Fibroblast of pulmonary artery (primary cell): ENCODE data around the gene PUM2.
"Not testable (repeated sequence)": the region's sequence is repeated elsewhere in the genome, so short reads cannot be mapped to it uniquely, and the experiment has no call there.

Experiments used
- DNase-seq: peaks from one replicate; pipeline ENCODE4 v3.0.0-alpha.2; 2010; ENCODE audit warnings: low read depth
- H3K4me3 ChIP-seq: replicated peaks from 2 replicates; pipeline ENCODE4 v1.5.1; 2011; ENCODE audit warnings: low read depth, mild to moderate bottlenecking, control low read depth, low read length, moderate library complexity
- TF ChIP-seq, protein P1 (sequence below): IDR thresholded peaks from 2 replicates; pipeline ENCODE4 v1.5.1; 2011; ENCODE audit warnings: mild to moderate bottlenecking, control low read depth, low read length, inconsistent platforms; ENCODE audit errors: missing control alignments

The PUM2 gene

DNA sequence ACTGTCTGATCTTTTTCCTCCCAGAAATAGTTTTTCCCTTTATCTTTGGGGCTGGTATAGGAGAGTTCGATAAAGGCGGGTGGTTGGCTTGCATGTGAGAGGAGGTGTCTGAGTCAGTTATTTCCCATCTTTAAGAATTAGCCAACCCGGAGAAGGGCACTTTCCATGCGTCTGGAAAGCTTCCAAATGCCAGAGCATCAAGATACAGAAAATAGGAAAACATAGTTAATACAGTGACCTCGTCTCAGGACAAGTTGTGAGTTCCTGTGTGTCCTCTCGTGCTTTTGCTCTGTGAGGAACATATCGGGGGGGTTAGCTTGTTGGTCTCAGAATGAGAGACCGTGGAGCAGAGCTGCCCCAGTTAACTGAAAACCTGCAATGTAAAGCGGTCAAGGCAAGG is 18.7 kb upstream of the PUM2 start:
- DNase-seq, result no peak
- TF ChIP-seq, protein P1, sequence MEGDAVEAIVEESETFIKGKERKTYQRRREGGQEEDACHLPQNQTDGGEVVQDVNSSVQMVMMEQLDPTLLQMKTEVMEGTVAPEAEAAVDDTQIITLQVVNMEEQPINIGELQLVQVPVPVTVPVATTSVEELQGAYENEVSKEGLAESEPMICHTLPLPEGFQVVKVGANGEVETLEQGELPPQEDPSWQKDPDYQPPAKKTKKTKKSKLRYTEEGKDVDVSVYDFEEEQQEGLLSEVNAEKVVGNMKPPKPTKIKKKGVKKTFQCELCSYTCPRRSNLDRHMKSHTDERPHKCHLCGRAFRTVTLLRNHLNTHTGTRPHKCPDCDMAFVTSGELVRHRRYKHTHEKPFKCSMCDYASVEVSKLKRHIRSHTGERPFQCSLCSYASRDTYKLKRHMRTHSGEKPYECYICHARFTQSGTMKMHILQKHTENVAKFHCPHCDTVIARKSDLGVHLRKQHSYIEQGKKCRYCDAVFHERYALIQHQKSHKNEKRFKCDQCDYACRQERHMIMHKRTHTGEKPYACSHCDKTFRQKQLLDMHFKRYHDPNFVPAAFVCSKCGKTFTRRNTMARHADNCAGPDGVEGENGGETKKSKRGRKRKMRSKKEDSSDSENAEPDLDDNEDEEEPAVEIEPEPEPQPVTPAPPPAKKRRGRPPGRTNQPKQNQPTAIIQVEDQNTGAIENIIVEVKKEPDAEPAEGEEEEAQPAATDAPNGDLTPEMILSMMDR, result no peak
- no peak overlapping the region for H3K4me3 ChIP-seq

DNA sequence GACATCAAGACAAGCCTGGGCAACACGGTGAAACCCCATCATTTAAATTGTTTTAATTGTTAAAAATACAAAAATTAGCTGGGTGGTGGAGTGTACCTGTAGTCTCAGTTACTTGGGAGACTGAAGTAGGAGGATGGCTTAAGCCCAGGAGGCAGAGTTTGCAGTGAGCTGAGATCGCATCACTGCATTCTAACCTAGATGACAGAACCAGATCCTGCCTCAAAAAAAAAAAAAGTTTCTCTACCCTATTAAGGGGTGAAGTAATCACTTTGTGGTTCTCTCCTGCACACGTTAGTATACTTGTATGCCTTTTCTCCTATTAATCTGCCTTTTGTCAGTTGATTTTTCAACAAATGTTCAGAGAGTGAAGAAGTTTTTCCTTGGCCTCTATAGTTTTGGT is 18.1 kb upstream of the PUM2 start:
- DNase-seq, result no peak
- H3K4me3 ChIP-seq, result no peak overlapping the region
- TF ChIP-seq, protein P1, result no peak

DNA sequence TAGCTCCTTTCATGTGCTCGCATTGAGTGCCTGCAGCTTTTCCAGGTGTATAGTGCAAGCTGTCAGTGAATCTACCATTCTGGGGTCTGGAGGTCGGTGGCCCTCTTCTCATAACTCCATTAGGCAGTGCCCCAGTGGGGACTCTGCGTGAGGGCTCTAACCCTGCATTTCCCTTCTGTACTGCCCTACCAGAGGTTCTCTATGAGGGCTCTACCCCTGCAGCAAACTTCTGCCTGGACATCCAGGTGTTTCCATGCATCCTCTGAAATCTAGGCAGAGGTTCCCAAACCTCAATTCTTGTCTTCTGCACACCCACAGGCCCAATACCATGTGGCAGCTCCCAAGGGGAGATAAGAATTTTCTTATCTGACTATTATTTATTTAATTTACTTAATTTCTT is 17.3 kb upstream of the PUM2 start:
- DNase-seq, H3K4me3 ChIP-seq: not testable (repeated sequence)

DNA sequence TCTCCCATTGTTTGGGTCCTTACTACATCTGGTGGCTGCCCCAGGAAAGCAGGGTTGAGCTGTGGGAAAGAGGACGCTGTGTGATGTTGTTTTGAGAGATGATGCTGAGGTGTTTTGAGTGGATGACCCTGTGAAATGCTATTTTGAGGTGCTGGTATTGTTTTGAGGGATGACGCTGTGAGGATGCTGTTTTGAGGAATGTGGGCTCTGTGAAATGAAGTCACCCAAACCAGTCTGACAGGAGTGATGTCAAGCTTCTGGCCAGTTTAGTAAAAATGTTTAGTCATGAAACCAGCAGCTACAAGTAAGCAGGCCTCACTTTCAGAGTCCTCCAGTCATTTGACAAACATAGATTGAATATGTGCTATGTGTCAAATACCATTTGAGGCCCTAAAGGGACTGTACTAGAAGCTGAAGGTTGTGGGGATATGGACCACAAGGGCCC is 16.1 kb upstream of the PUM2 start:
- no peak for DNase-seq
- TF ChIP-seq, protein P1, result no peak
- no peak overlapping the region for H3K4me3 ChIP-seq

DNA sequence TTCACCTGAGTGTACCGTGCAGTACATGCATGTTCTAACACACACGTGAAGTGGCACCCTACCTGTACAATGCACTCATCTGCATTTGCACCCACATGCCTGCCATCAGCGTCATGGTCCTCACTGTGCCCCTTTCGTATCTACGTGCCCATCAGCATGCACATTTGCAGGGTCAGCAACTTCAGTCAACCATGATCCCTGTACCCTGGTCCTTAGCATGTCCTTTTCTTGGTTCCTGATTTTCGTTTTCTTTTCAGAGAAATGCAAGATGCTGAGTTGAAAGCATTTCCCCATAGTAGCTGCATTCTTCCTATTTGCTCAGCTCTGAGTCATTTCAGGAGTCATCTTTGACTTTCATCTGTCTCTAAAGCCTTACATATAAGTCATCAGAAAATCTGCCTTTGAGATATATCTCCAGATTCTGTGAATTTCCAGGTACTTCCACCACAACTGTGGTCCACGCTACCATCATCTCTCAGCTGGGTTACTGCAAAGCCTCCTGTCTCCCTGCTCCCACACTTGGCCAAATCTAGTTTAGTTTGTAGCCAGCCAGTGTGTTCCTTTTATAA is 14.7 kb upstream of the PUM2 start:
- DNase-seq, result peak; percentile 48

DNA sequence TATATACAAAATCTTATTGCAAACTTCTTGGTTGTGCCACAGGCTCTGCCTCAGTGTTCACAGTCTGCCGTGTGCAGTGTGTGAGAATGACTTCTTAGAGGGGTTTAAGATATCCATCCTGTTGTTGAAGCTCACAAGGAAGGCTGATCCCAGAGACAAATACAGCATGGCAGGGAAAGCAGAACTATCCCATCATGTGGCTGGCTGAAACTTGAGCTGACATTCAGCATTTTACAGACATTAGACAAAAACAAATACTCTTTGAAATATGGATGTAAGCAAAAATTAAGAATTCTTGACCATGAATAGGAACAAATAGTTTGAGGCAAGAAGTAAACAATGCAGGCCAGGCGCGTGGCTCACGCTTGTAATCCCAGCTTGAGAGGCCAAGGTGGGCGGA is 12.9 kb upstream of the PUM2 start:
- TF ChIP-seq, protein P1, result no peak
- no peak overlapping the region for H3K4me3 ChIP-seq
- DNase-seq, result no peak

More for the DNA sequence above, 14.7 kb upstream of the PUM2 start:
- no peak overlapping the region for H3K4me3 ChIP-seq
- TF ChIP-seq, protein P1, result no peak

DNA sequence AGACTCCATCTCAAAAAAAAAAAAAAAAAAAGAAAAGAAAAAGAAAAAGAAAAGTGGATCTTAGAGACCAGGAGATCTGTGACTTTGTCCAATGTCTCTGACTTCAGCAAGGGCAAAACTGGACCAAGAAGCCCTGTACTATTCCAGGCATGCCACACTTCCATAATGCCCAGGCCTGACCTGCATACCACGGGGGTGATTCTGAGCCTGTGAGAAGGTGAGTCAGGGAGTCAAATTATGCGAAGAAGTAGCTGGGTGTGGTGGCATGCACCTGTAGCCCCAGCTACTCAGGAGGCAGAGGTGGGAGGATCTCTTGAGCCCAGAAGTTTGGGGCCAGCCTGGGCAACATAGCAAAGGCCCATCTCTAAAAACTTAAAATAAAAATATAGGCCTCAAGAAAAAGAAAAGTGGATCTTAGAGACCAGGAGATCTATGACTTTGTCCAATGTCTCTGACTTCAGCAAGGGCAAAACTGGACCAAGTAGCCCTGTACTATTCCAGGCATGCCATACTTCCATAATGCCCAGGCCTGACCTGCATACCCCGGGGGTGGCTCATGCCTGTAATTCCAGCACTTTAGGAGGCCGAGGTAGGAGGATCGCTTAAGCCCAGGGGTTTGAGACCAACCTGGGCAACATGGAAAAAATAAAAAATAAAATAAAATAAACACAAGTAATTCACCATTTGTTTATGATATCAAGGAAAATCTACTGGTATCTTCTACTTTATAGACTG is 12.2 kb upstream of the PUM2 start:
- no peak overlapping the region for H3K4me3 ChIP-seq
- no peak for DNase-seq
- TF ChIP-seq, protein P1, result no peak
